ENCODE measurements around the gene REG3A. TPM values are rescaled to one million over a fixed set of nuclear protein-coding genes. Genes with fewer than 3 reads are reported as not detected.

Gene REG3A
- total RNA-seq, 1 donor from 2014 or later, result not detected

GRCh38 chr2:79122676-79123075, 36.9 kb downstream of the REG3A start:
- no peaks in the 10 kb centered on the region for H3F3A ChIP-seq (ENCODE audit: low read depth)
- H3K79me2 ChIP-seq (ENCODE audit: low read depth), result no peaks in the 10 kb centered on the region
- no peaks in the 10 kb centered on the region for H3K4me1 ChIP-seq
- DNase-seq (ENCODE audit: low spot score), result no peak
- H3K4me3 Mint-ChIP-seq, result no peak overlapping the region
- no peaks in the 10 kb centered on the region for H3K36me3 ChIP-seq
- no peaks in the 10 kb centered on the region for H4K20me1 ChIP-seq (ENCODE audit: low read depth)
- no peak overlapping the region for H3K4me3 ChIP-seq
- H3K9me3 ChIP-seq (ENCODE audit: low read depth), result no peaks in the 10 kb centered on the region
- no peaks in the 10 kb centered on the region for H3K4me1 Mint-ChIP-seq
- no peaks in the 10 kb centered on the region for H3K27me3 ChIP-seq
- no peak overlapping the region for H3K27ac ChIP-seq
- H3K9me3 Mint-ChIP-seq, result peaks cover 2% of the 10 kb centered on the region
- H3K9ac ChIP-seq, result no peak overlapping the region
- no peak overlapping the region for H3K4me2 ChIP-seq
- no peak overlapping the region for H3K27ac Mint-ChIP-seq
- no peaks in the 10 kb centered on the region for H3K27me3 Mint-ChIP-seq (ENCODE audit: insufficient read depth, low read depth)
- H2AFZ ChIP-seq (replicated peaks), result no peak overlapping the region
- H3K36me3 Mint-ChIP-seq, result no peaks in the 10 kb centered on the region
- no peak for TF ChIP-seq CTCF (IDR thresholded peaks at IDR 0.05)
- no peak for TF ChIP-seq EZH2phosphoT487 (IDR thresholded peaks at IDR 0.05)

DNA sequence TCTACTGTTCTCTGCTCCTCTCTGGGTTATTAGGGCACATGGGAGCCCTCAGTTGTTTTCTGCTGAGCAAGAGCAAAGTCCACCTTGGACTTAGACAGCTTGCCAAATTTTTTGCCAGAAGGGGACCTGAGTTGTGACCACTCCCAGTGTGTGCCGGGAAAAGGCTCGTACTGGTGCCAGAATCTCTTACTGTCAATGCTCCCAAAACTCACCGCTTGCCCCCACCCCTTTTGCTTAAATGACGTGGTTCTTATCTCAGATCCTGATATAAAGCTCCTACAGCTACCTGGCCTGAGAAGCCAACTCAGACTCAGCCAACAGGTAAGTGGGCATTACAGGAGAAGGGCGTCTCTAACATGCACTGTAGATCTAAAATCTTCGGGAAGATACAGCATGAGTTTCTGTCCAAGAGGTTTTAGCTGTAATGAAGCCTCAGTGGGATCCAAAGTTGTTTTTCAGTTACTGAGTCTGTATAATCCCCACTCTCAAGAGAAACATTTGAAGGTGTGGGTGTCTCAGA, 39.3 kb downstream of the REG3A start, which contains the start of gene REG1A:
REG1A (plus strand) TSS at position 295 of the 520 bp plus-strand sequence. CDS start 374 bp downstream, outside the sequence.
- TF ChIP-seq EZH2 (IDR thresholded peaks at IDR 0.05) (no peak), CTCF (IDR thresholded peaks at IDR 0.05) (no peak), EZH2phosphoT487 (IDR thresholded peaks at IDR 0.05) (no peak)
- H3K27ac Mint-ChIP-seq, result no peak within 1 kb of the TSS

DNA sequence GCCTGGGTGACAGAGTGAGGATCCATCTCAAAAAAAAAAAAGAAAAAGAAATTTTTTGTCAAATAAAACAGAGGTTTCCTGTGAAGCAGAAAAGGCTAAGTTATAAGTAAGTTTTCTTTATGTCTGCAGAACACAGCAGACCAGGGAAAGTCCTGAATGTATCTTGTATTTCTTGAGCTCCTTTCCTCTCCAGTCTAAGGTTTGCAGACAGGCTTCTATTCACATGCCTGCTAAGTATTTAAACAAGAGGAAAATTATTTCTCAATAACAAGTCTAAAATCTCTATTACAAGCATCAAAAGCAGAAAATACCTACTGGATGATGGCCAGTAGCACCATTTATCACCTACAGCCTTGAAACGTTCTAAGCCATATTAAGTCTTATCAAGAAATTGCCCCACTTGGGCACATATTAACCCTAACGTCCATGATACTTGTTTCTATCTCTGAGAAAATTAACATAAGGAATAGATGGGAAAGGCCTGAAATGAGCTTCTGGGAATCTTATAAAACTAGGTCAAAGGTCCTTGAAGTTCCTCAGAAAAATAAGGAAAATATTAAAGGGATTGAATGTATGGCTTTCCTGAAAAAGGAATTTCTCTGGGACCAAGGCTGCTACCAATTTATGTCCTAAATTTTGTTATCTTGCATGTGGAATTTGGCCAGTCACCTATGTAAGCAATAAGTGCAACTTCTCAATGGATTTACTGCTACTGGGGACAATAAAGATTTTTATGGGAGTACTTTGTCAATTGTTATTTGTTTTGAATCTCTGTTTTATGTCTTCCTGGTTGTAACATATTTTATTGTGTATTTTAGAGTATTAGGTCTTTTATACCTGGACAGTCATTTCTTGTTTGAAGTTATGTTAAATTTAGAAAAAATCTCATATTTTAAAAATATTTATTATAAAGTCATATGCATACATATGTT, 42.3 kb downstream of the REG3A start:
- H3K4me3 ChIP-seq, result no peak overlapping the region
- no peaks in the 10 kb centered on the region for H3K9me3 ChIP-seq (ENCODE audit: low read depth)
- H3K4me2 ChIP-seq, result no peak overlapping the region
- TF ChIP-seq EZH2phosphoT487 (IDR thresholded peaks at IDR 0.05) (no peak), CTCF (IDR thresholded peaks at IDR 0.05) (no peak), EZH2 (IDR thresholded peaks at IDR 0.05) (no peak)
- H3K79me2 ChIP-seq (ENCODE audit: low read depth), result no peaks in the 10 kb centered on the region
- H3K27me3 ChIP-seq, result no peaks in the 10 kb centered on the region
- no peak overlapping the region for H3K27ac Mint-ChIP-seq
- peaks cover 5% of the 10 kb centered on the region for H3K9me3 Mint-ChIP-seq
- H3K36me3 Mint-ChIP-seq, result no peaks in the 10 kb centered on the region
- no peaks in the 10 kb centered on the region for H3K4me1 ChIP-seq
- no peak for DNase-seq (ENCODE audit: low spot score)
- H3K4me1 Mint-ChIP-seq, result no peaks in the 10 kb centered on the region
- no peak overlapping the region for H3K9ac ChIP-seq
- no peak overlapping the region for H3K27ac ChIP-seq
- no peaks in the 10 kb centered on the region for H3K27me3 Mint-ChIP-seq (ENCODE audit: insufficient read depth, low read depth)
- H3F3A ChIP-seq (ENCODE audit: low read depth), result no peaks in the 10 kb centered on the region
- no peaks in the 10 kb centered on the region for H4K20me1 ChIP-seq (ENCODE audit: low read depth)
- no peak overlapping the region for H2AFZ ChIP-seq (replicated peaks)
- H3K4me3 Mint-ChIP-seq, result no peak overlapping the region
- H3K36me3 ChIP-seq, result no peaks in the 10 kb centered on the region

More for the DNA sequence above, 39.3 kb downstream of the REG3A start, which contains the start of gene REG1A:
- H3K27me3 Mint-ChIP-seq (ENCODE audit: insufficient read depth, low read depth), result no peaks in the 10 kb centered on the region
- Histone ChIP-seq H3K4me2 (no peak within 1 kb of the TSS), H3K36me3 (no peaks in the 10 kb centered on the region), H3K4me1 (no peaks in the 10 kb centered on the region), H3K4me3 (no peak within 1 kb of the TSS), H3K27me3 (no peaks in the 10 kb centered on the region), H3K9me3 (ENCODE audit: low read depth) (no peaks in the 10 kb centered on the region), H3K9ac (no peak within 1 kb of the TSS), H2AFZ (replicated peaks) (peak within 1 kb of the TSS; percentile 10), H4K20me1 (ENCODE audit: low read depth) (no peaks in the 10 kb centered on the region), H3K27ac (no peak within 1 kb of the TSS), H3K79me2 (ENCODE audit: low read depth) (no peaks in the 10 kb centered on the region), H3F3A (ENCODE audit: low read depth) (no peaks in the 10 kb centered on the region)
- H3K4me3 Mint-ChIP-seq, result no peak within 1 kb of the TSS
- peaks cover 2% of the 10 kb centered on the region for H3K9me3 Mint-ChIP-seq
- H3K36me3 Mint-ChIP-seq, result no peaks in the 10 kb centered on the region
- DNase-seq (ENCODE audit: low spot score), result no peak
- no peaks in the 10 kb centered on the region for H3K4me1 Mint-ChIP-seq
